ENCODE data around the gene COQ10A.
A peak's percentile ranks its signal among the peaks of the same experiment; 100 is the strongest.

COQ10A gene

GRCh38 chr12:56315622-56316473 is 49.1 kb downstream of the COQ10A start, which contains the start of gene CNPY2:
Gene CNPY2 (minus strand): TSS chr12:56315988. CDS start chr12:56315217, 771 bp downstream.
- peaks cover 18% of the 10 kb centered on the region for H3K79me2 ChIP-seq (ENCODE audit: control insufficient read depth, insufficient read depth, low read length, unreplicated experiment)
- H3K4me1 ChIP-seq (ENCODE audit: control insufficient read depth, insufficient read depth, low read length, unreplicated experiment) = peaks cover 9% of the 10 kb centered on the region
- no peaks in the 10 kb centered on the region for H3K27me3 ChIP-seq (ENCODE audit: insufficient read depth, low read length)
- H3K4me3 ChIP-seq (ENCODE audit: low read depth, low read length) = peak within 1 kb of the TSS; percentile 87
- H3K36me3 ChIP-seq (ENCODE audit: insufficient read depth, low read length) = peaks cover 14% of the 10 kb centered on the region; the same call in 1 of the 2 replicates
- peak within 1 kb of the TSS; percentile 78 for H3K27ac ChIP-seq (ENCODE audit: low read depth, low read length)
- H2AFZ ChIP-seq (ENCODE audit: low read length, unreplicated experiment) = peak within 1 kb of the TSS; percentile 87

- H3K4me1 ChIP-seq (ENCODE audit: control insufficient read depth, insufficient read depth, low read length, unreplicated experiment) = peaks cover 9% of the 10 kb centered on the region
- peaks cover 18% of the 10 kb centered on the region for H3K79me2 ChIP-seq (ENCODE audit: control insufficient read depth, insufficient read depth, low read length, unreplicated experiment)
- peaks cover 9% of the 10 kb centered on the region; the same call in 1 of the 2 replicates for H3K36me3 ChIP-seq (ENCODE audit: insufficient read depth, low read length)
- no peak overlapping the region for H3K4me3 ChIP-seq (ENCODE audit: low read depth, low read length)
- no peak overlapping the region for H2AFZ ChIP-seq (ENCODE audit: low read length, unreplicated experiment)
- no peaks in the 10 kb centered on the region for H3K27me3 ChIP-seq (ENCODE audit: insufficient read depth, low read length)
- no peak overlapping the region for H3K27ac ChIP-seq (ENCODE audit: low read depth, low read length)
Measured at GRCh38 chr12:56317675-56318074, 50.9 kb downstream of the COQ10A start.

All from ACC112 (cell line).